Neural cell (in vitro differentiated cells): ENCODE measurements around the gene ACYP2.

Experiments used
- CTCF ChIP-seq: fragments of 450-650 bp; IDR thresholded peaks from 2 replicates; pipeline ENCODE4 v1.5.1; 2014; ENCODE audit warnings: antibody characterized with exemption, mild to moderate bottlenecking, moderate library complexity; ENCODE audit not compliant: poor library complexity, severe bottlenecking
- EP300 ChIP-seq: fragments of 450-650 bp; conservative IDR thresholded peaks from 2 replicates; pipeline ENCODE4 v1.6.1; 2014; ENCODE audit warnings: antibody characterized with exemption, mild to moderate bottlenecking, moderate library complexity; ENCODE audit not compliant: poor library complexity, severe bottlenecking
- EZH2 ChIP-seq: fragments of 200-600, 300-800 bp; shearing (Covaris generic), sonication (generic); IDR thresholded peaks from 2 replicates; pipeline ENCODE4 v1.6.1; 2014; ENCODE audit warnings: antibody characterized with exemption, low read length, borderline replicate concordance, mild to moderate bottlenecking; ENCODE audit not compliant: insufficient read depth, poor library complexity, severe bottlenecking
- RAD21 ChIP-seq: fragments of 450-650 bp; conservative IDR thresholded peaks from 2 replicates; pipeline ENCODE4 v1.6.1; 2014; ENCODE audit warnings: antibody characterized with exemption, mild to moderate bottlenecking, moderate library complexity
- SMC3 ChIP-seq: fragments of 450-650 bp; conservative IDR thresholded peaks from 2 replicates; pipeline ENCODE4 v1.6.1; 2014; ENCODE audit warnings: antibody characterized with exemption, mild to moderate bottlenecking, moderate library complexity; ENCODE audit not compliant: poor library complexity

DNA sequence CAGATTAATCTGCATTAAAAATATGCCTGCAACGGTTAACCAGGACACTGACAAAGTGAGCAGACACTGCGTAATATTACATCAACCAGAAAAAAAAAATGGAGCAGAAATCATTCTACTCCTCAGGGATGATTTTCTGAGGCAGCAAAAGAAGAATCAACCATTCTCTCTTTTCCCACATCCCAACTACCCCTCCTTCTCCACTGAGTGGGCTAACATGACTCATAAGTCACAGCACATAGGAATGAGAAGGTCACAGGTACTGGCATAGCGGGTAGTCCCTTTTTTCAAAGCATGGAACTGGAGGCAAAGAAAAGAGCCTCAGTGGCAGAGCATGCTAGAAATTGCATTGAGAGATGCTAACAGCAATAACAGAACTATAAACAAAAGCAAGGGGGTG lies 194.9 kb downstream of the ACYP2 start:
- TF ChIP-seq EZH2 (no peak), CTCF (no peak), EP300 (no peak), SMC3 (no peak), RAD21 (no peak)
